Cerebellar nuclear complex (tissue), 1 donor: ENCODE results near the gene NCKAP5L.
"Not testable (repeated sequence)": the region's sequence is repeated elsewhere in the genome, so short reads cannot be mapped to it uniquely, and the experiment has no call there.

ENCODE experiments used
- DNase-seq, 2 experiments: peaks; one replicate each; lab custom pipeline; 2025; lab: John Stamatoyannopoulos, UW

NCKAP5L gene, protein sequence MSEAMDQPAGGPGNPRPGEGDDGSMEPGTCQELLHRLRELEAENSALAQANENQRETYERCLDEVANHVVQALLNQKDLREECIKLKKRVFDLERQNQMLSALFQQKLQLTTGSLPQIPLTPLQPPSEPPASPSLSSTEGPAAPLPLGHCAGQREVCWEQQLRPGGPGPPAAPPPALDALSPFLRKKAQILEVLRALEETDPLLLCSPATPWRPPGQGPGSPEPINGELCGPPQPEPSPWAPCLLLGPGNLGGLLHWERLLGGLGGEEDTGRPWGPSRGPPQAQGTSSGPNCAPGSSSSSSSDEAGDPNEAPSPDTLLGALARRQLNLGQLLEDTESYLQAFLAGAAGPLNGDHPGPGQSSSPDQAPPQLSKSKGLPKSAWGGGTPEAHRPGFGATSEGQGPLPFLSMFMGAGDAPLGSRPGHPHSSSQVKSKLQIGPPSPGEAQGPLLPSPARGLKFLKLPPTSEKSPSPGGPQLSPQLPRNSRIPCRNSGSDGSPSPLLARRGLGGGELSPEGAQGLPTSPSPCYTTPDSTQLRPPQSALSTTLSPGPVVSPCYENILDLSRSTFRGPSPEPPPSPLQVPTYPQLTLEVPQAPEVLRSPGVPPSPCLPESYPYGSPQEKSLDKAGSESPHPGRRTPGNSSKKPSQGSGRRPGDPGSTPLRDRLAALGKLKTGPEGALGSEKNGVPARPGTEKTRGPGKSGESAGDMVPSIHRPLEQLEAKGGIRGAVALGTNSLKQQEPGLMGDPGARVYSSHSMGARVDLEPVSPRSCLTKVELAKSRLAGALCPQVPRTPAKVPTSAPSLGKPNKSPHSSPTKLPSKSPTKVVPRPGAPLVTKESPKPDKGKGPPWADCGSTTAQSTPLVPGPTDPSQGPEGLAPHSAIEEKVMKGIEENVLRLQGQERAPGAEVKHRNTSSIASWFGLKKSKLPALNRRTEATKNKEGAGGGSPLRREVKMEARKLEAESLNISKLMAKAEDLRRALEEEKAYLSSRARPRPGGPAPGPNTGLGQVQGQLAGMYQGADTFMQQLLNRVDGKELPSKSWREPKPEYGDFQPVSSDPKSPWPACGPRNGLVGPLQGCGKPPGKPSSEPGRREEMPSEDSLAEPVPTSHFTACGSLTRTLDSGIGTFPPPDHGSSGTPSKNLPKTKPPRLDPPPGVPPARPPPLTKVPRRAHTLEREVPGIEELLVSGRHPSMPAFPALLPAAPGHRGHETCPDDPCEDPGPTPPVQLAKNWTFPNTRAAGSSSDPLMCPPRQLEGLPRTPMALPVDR (N-terminal part only)

DNA sequence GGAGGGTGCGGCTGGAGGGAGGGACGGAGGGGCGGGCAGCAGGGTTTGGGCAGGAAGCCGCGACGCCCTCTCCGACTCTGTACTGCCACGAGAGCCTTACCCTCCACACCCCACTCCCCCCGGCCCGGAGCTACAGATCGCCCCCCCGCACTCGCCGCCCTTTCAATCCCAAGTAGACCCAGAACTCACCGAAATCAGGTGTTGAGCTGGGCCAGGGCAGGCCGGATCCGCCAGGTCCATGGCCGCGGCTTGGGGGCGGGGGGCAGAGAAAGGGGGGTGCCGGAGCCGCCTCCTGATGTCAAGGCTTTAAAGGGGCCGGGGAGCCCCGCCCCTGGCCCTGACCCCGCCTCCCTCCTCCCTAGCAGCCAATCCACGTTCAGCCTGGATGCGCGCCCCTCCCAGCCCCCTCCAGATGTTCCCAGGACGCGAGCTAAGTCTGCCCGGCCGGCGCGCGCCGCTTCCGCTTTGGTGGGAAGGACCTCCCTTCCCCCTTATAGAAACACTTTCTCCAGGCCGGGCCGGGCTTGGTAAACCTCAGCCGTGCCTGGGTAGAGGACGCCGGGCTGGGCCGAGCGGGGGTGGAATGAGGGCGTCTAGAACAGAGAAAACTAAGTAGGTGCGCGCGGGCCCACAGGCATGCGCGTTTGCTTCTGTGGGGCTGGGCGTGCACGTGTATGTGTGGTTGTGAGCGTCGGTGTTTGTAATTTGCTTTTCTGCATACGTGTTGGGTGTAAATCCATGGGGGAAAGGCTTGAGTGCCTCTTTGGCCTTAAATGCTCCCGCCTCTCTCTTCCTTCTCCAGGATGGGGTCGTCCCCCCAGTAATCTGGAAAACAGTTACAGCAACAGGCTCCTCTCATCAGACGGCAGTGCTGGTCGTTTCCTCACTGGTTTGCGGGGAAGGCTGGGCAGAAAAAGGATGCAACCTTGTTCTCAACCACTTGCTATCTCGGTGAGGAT, at the start of gene NCKAP5L:
Gene NCKAP5L, minus strand, starts transcription at position 281 of the 959 bp plus-strand sequence. CDS start 24,369 bp downstream, outside the sequence.
- DNase-seq, result peak; percentile 5 to 65

DNA sequence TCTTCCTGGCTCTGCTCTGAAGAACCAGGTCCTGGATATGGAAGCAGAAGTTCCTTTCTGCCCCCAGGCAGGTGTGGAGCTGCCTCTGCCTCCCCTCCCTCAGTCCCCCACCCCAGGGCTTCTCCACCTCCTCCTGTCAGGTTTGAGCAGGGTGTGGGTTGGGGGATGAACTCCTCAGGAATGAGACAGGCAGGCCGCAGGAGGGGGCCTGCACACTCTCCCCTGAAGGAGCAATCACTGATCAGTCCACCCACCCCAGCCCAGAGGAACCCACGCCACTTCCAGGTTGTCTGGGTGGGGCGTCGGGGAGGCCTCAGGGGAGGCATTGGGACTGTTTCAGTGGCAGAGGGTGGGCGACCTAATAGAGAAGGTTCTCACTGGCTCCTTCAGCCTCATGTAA, 48.9 kb upstream of the NCKAP5L start:
- DNase-seq, result no peak

DNA sequence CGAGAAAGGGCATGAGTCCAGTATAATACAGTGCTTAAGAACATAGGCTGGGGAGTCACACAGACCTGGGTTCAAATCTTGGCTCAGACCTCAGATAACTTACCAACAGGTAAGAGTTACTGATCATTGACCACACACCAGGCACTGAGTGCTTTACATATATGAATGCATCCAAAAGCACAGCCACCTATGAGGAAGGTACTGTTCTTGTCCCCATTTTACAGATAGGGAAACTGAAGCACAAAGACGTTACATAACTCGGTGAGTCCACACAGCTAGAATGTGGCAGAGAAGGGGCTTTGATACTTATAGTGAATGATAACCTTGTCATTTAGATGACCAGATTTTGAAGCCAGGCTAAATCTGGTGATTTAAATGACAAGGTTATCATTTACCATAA, 47.9 kb upstream of the NCKAP5L start:
- no peak for DNase-seq

DNA sequence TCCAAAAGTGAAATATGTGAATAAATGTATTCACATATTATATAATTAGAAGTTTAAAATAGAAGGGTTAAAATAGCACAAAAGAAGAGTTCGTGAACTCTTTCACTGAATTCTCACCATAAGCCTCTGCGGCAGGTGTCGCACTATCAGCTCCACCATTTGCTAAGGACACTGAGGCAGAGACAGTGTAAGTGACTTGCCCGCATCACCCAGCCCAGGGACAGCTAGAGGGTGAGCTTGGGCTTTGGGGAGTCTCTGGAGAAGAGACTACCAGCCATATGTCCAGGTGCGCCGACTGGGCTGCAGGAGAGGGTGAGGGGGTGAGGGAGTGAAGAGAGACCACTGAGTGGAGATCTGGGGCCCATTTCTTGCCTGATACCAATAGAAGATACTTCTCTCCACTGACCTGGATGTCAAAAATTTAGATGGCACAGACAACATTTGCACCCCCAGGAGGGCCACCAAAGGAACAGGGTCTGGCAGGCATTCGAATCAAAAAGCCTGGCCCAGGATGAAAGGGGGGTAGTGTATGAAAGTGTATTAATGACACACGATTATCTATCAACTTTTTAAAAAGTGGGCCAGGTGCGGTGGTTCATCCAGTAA, 47.0 kb upstream of the NCKAP5L start:
- DNase-seq, result no peak

DNA sequence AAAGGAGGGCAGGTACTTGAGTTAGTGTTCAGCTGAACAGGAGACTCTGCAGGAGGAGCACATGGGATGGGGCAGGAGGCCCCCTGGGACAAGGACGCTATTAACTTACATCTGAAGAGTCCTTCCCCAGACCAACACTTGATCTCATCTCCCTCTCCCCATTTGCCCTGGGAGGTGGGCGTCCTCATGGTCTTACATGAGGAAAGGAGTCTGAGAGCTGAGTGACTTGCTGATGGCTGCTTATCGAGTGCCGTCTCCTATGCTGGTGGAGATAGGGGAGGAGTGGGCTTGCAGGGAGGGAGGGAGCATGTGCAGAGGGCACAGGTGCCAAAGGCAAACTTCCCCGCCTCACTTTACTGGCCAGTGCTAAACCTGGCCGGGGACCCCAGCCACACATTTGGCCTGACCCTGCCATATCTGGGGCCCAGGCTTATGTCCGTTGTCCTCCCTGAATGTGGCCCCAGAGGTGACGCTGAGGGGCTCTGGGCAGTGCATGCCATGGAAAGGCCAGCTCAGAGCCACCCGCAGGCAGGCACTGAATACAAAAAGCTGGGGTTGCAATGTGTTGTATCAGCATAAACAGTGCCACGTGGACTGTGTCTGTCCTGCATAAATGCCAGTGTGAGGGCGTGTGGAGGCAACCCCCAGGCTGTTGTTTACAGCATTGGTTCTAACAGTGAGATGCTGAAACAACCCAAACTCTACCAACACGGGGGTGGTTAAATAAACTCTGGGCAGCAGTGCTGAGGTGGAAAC, 46.1 kb upstream of the NCKAP5L start:
- DNase-seq, result no peak

DNA sequence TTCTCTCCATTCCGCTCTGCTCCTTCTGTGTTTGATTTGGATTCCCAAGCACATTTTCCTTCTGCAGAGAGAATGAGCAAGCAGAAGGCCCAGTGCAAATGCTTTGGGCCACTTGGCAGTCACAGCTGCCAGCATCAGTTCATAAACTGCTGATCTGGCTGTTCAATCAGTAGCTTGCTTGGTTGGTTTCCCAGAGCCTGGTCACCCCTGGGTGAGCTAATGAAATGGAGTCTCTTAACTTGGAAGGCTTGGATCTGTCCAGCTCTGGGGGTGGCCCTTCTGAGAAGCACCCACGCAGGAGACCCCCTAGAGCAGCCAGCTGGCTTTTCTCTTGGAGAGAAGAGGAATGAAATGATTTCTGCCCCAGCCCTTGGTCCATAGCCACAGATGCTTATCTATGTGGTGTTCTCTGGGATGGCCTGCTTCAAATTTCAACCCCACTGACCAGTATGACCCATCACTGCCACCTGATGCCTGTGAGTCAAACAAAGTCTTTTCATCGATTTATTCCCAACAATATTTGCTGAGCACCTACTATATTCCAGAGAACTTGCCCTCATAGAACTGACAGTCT, 45.2 kb upstream of the NCKAP5L start:
- no peak for DNase-seq

DNA sequence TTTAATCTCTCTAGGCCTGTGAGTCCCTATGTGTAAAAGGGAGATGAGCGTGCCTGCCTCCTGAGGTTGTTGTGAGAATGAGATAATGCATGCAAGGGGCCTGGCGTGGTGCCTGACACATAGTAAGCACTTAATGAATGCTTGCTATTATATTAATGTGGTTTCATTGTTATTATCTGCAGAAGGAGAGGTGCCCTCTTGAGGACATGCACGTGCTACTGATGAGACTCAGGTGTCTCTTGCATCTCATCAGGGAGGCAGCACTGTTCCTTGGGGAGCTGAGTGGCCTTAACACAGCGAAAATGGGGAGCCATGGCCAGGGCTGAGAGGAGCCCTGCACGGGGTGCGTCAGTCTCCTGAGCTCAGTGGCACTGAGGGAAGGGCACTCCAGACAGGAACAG, 44.6 kb upstream of the NCKAP5L start:
- no peak for DNase-seq

DNA sequence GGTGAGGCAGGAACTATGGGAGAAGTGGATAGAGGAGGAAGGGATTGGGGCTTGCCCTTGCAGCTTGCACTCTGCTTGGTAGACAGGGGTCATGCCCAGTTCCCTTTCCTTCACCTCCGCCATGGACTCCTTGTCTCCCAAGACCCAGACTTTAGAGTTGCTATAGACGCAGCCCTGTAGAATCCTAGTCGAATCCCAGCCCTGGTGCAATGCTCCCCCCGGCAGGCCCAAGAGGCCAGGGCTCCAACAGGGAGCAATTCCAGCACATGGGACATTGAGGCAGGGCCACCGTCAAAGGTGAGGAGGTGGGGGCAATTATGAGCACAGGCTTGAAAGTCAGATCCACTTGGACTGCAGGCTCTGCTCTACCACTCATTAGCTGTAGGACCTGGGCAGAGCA, 44.2 kb upstream of the NCKAP5L start:
- no peak for DNase-seq

DNA sequence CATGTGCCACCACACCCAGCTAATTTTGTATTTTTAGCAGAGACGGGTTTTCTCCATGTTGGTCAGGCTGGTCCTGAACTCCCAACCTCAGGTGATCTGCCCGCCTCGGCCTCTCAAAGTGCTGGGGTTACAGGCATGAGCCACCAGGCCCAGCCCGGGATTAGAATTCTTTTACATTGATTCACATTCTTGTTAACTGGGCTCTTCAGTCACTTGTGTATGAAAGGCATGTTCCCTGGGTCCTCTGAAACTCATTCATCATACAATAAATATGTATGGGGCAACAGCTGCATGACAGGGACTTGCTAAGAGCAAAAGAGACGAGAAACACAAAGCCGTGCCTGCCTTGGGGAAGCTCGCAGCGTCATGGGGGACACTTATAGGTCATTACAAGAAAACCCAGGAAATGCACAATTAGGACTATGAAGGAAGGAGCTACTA, 43.6 kb upstream of the NCKAP5L start:
- DNase-seq, result not testable (repeated sequence)

DNA sequence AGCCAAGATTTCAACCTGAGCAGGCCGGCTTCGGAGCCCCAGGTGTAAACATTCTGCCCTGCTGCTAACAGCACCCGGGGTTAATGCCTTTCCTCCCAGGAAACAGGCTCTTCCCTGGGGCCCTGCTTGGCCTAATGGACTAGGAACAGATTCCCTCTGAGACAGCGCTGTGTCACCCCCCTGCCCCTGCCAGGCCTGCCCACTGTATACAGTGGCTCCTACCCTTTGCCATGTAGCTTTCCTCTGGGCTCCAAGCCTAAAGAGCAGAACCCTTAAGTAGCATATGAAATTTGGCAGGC, 43.0 kb upstream of the NCKAP5L start:
- DNase-seq, result no peak

DNA sequence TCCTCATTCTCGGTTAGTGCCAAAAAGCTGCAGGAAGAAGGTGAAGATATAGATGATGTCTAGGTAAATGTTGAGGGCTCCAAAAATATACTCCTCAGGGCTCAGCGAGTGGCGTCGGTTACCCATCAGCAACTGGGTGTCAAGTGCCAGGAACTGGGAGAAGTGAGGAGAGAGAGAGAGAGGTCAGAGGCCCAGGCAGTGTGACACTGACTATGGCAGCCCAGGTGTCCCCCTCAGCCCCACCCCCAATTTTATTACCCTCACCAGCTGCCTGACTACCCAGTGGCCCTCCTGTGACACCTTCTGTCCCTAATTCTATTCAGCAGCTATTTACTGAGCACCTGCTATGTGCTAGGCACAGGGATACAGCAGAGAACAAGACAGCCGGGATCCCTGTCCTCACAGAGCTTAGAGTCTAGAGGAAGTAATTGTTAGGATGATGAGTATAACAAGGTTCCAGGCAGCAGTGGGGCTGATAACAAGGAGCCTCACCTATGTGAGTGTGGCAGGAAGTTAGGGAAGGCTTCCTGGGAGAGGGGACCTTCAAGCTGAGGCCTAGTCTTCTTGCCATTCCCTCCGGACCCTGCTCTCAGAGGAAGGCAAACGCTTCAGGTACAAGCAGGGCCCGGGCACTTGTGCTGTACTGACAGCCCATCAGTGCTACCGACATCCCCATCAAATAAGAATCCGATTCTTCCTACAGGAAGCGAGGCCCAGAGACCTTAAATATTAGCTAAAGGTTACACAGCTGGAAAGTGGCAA, 42.5 kb upstream of the NCKAP5L start:
- no peak for DNase-seq

DNA sequence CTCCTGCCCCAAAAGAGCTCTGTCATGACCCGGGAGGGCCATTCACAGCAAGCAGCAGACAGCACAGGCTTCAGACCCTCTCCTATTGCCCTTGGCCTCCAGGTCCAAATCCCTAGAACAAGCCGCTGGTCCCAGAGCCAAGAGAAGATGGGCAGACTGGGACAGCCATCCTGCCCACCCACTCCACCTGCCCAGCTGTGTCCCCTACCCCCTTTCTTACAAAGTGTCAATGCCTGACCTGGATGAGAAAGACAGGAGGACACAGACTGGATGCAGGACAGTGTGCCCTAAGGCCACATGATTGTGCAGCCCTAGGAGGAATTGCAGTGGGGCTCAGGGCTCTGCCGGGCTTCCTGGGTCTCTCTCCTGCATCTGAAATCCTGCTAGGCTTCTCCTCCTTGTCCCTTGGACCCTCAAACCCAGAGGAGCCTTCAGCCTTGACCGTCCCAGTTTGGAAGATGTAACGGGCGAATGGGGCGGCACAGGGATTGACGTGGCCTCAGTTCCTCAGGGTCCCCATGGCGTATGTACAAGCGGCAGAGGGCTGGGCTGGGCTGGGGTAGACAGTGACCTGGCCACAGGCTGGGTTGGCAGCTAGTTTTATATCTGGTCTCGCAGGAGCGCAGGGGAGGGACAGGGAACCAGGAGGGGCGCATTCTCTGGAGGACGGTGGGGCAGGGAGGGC, 41.7 kb upstream of the NCKAP5L start:
- DNase-seq, result no peak

DNA sequence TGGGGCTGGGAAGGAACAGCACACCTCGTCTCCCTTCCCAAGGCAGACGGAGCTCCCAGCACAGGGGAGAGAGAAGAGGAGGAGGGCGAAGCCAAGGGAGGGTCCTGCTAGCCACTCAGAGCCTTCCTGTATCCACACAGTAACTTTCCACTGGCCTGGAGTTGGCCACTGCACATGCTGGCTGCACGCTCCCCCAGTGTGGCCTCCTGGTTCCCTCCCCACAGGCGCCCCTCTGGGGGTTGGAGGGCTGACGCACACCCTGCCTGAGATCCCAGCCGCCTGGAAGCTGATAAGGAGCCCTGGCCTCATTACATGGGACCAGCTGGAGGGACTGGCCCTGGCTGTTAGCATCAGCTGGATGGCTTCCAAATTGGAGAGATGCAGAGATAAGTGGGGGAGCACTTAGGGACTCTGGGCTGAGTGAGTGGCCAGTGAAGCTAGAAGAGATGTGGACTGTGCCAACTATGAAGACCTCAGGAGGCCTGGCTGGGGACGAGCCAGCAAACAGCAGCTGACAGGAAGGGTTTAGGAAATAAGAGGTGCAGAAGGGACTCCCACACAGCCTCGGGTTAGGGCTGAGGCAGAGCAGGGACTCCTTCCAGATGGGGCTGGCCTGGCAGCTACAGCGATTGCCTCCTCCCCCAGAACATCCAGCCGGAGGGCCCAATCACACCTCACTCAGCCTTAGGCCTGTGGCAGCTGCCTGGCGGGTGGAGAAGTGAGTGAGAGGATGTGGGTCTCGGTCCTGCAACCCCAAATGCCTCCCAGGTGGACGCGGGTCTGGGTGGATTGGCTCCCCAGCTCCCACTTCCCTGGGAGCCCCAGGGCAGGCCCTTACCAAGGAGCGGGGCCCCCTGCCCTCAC, 41.0 kb upstream of the NCKAP5L start:
- peak; percentile 18 to 31 for DNase-seq

DNA sequence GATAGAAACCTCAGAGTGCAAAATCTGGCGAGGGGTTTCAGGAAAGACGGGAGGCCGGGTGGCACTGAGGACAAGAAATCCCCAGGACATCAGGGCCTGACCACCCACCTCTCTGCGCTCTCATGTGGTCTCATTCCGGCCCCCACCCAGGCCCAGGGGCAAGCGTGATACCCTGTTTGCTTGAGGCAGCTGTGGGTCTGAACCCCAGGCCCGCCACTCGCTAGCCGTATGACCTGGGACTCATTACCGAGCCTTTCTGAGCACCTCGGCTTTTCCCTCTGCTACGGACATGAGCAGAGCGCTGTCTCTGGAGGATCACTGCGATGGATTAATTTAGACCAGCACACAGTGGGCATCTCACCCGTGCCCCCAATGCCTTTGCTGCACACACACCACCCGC, 40.2 kb upstream of the NCKAP5L start:
- no peak for DNase-seq

DNA sequence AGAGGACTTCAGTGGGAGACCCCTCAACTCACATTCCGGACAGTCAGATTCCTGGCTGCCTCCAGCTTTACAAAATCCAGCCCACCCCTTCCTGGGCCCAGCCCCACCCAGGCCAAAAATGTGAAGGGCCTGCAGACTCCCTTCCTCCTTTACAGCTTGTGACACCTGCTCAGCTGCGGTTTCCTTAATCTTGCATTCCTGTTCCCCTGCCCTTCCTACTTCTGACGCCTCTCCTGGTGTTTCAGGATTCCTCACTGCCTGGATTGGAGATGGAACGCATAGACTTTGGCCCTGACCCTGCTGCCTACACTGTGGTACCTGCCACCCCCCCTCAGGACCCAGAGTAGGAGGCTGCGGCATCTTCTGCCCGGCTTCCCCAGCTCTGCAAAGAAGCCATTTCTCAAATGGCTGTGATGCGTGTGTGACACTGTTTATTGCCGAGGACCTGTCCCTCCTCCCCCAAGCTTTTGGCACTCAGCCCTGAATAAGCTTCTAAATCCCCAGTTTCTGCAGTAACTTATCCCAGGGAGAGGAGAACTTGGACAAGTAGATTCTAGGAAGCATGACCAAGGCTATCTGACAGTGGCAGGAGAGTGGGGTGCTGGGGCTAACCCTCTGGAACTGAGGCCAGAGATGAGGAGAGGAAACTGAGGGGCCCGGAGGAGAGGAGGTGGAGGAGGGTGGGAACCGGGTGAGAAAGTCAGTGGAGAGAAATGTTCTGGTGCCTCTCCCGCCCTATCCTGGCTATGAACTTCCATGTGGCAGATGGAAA, 39.5 kb upstream of the NCKAP5L start:
- DNase-seq, result no peak

DNA sequence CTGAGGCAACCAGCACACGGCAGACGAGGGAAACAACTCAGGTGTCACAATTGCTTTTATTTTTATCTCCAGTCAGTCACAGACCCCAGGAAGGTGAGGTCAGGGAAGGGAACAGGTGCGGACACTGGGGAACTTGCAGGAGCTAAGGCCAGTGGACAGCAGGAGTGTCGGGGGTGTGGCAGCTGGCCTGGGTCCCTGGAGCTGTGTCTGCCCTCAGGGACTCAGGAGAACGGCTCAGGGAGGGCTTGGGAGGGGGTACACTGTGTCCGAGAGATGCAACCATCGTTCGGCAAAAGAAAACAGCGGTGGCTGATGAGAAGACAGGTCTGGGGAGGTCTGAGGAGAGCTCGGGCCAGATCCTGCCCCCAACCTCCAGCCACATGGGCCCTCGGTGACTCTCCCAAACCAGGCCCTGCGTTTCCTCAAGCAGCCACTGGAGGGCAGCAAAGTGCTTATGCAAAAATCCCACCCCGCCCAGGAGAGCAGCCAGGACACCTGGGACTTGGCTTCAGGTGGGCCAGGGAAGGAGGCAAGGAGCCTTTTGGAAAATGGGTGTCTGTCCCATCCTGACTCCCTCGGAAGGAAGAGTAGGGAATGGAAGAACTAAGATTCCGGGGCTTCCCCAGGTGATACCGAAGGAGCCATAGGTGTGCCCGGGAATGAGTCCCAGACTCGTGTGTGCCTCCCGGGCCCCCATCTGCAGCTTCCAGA, 38.8 kb upstream of the NCKAP5L start:
- peak in 1 of 2 experiments; percentile 57 for DNase-seq
